Type B pancreatic cell (in vitro differentiated cells): Measurements from ENCODE around the gene PRKG1. TPM values are rescaled to one million over a fixed set of nuclear protein-coding genes. Genes with fewer than 3 reads are reported as not detected.
"Not testable (repeated sequence)": the region's sequence is repeated elsewhere in the genome, so short reads cannot be mapped to it uniquely, and the experiment has no call there.

ENCODE experiments used
- DNase-seq: peaks from one replicate; pipeline ENCODE4 v3.0.0; 2021; ENCODE audit warnings: mixed read lengths; ENCODE audit not compliant: unreplicated experiment; ENCODE audit errors: extremely low spot score
- H3K27ac Mint-ChIP-seq: 2 replicates; pipeline ENCODE4 v1.8.0; 2021; ENCODE audit warnings: mild to moderate bottlenecking, mixed read lengths
- H3K27me3 Mint-ChIP-seq: 2 replicates; pipeline ENCODE4 v1.8.0; 2021; ENCODE audit warnings: mixed read lengths
- H3K36me3 Mint-ChIP-seq: 2 replicates; pipeline ENCODE4 v1.8.0; 2021; ENCODE audit warnings: mixed read lengths
- H3K4me1 Mint-ChIP-seq: one replicate; pipeline ENCODE4 v1.8.0; 2021; ENCODE audit warnings: mixed read lengths; ENCODE audit not compliant: unreplicated experiment
- H3K4me3 Mint-ChIP-seq: 2 replicates; pipeline ENCODE4 v1.8.0; 2021; ENCODE audit warnings: mild to moderate bottlenecking, mixed read lengths
- H3K9me3 Mint-ChIP-seq: 2 replicates; pipeline ENCODE4 v1.8.0; 2021; ENCODE audit warnings: mixed read lengths
- total RNA-seq: library from RNA; stranded (reverse); gene quantifications from 2 replicates; pipeline ENCODE4 v1.2.1, GENCODE V29; 2021; ENCODE audit warnings: low replicate concordance
- TF ChIP-seq, protein P1 (sequence below): fragments of 200-600 bp; sonication (generic); conservative IDR thresholded peaks from 2 replicates; pipeline ENCODE4 v1.5.0; 2021; ENCODE audit warnings: antibody characterized with exemption, mild to moderate bottlenecking

Gene PRKG1
- total RNA-seq, 1 donor from 2014 or later, result 12.3 TPM

DNA sequence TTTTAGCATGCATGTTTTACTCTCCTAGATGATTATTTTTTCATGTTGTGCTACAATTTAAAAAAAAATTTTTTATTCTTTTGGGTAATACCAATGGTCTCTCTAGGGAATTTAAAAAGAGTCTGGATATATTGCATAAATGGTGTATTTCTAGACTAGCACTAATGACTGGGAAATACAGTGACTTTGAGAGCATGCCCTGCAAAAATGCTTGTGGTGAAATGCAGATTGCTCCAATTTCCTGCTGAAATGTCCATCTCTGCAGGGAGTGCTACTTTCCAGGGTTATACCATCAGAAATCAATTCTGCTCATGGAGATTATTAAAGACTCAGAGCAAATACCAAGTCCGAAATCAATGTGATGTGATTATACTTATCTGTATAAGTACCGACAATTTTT, 186.1 kb downstream of the PRKG1 start:
- Mint-ChIP-seq H3K36me3 (no peaks in the 10 kb centered on the region), H3K4me1 (peaks cover 14% of the 10 kb centered on the region), H3K27ac (no peak overlapping the region), H3K4me3 (no peak overlapping the region), H3K9me3 (no peaks in the 10 kb centered on the region), H3K27me3 (peaks cover 7% of the 10 kb centered on the region)
- no peak for DNase-seq
- TF ChIP-seq, protein P1, sequence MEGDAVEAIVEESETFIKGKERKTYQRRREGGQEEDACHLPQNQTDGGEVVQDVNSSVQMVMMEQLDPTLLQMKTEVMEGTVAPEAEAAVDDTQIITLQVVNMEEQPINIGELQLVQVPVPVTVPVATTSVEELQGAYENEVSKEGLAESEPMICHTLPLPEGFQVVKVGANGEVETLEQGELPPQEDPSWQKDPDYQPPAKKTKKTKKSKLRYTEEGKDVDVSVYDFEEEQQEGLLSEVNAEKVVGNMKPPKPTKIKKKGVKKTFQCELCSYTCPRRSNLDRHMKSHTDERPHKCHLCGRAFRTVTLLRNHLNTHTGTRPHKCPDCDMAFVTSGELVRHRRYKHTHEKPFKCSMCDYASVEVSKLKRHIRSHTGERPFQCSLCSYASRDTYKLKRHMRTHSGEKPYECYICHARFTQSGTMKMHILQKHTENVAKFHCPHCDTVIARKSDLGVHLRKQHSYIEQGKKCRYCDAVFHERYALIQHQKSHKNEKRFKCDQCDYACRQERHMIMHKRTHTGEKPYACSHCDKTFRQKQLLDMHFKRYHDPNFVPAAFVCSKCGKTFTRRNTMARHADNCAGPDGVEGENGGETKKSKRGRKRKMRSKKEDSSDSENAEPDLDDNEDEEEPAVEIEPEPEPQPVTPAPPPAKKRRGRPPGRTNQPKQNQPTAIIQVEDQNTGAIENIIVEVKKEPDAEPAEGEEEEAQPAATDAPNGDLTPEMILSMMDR, result no peak

DNA sequence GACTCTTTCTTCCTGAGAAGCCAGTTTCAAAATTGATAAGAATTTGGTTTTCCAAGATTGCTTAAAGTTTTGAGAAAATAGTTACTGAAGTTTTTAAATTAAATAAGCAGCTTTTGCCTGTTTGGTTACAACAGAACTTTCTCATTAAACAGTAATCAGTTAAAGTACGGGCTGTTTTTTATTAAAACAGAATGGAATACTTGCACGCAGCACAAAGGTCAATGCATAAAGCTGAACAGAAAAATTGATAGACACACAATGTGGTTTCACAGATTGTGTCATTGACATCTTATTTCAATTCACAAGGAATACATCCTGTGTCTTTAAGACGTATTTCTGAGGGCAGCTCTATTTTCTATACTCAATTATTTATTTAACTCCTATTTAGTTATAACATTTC, 192.2 kb downstream of the PRKG1 start:
- no peaks in the 10 kb centered on the region for H3K9me3 Mint-ChIP-seq
- peaks cover 4% of the 10 kb centered on the region for H3K4me1 Mint-ChIP-seq
- H3K36me3 Mint-ChIP-seq, result peaks cover 3% of the 10 kb centered on the region
- no peaks in the 10 kb centered on the region for H3K27me3 Mint-ChIP-seq
- H3K4me3 Mint-ChIP-seq, result no peak overlapping the region
- TF ChIP-seq, protein P1, result no peak
- no peak for DNase-seq
- no peak overlapping the region for H3K27ac Mint-ChIP-seq

DNA sequence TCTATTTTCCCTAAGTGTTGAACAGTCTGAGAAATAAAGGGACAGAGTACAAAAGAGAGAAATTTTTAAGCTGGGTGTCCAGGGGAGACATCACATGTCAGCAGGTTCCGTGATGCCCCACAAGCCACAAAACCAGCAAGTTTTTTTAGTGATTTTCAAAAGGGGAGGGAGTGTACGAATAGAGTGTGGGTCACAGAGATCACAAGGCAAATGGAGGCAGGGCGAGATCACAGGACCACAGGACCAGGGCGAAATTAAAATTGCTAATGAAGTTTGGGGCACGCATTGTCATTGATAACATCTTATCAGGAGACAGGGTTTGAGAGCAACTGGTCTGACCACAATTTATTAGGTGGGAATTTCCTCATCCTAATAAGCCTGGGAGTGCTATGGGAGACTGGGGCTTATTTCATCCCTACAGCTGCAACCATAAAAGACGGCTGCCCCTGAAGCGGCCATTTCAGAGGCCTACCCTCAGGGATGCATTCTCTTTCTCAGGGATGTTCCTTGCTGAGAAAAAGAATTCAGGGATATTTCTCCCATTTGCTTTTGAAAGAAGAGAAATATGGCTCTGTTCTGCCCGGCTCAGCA, 193.8 kb downstream of the PRKG1 start:
- not testable (repeated sequence) for H3K9me3 Mint-ChIP-seq, H3K36me3 Mint-ChIP-seq, H3K4me3 Mint-ChIP-seq, DNase-seq, H3K27me3 Mint-ChIP-seq, H3K27ac Mint-ChIP-seq, H3K4me1 Mint-ChIP-seq

DNA sequence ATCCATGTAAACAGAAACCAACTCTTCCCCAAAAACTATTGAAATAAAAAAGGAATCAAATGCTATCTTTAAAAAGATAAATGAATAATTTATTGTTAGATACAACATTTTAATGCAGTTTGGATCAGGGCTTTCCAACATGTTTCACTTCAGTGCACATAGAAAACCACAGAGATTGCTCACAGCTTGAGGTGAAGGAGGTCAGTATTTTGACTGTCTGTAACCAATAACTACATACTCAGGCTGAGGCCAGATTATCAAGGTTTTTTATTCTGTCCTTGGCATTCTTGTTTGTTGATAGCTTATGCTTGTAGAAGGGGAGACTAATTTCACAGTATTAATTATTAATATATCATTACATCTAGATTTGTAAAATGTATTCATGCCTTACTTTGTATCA, 195.5 kb downstream of the PRKG1 start:
- Mint-ChIP-seq H3K27me3 (no peaks in the 10 kb centered on the region), H3K27ac (no peak overlapping the region), H3K36me3 (peaks cover 3% of the 10 kb centered on the region), H3K4me3 (no peak overlapping the region), H3K4me1 (peaks cover 4% of the 10 kb centered on the region), H3K9me3 (no peaks in the 10 kb centered on the region)
- TF ChIP-seq, protein P1, result no peak
- no peak for DNase-seq

DNA sequence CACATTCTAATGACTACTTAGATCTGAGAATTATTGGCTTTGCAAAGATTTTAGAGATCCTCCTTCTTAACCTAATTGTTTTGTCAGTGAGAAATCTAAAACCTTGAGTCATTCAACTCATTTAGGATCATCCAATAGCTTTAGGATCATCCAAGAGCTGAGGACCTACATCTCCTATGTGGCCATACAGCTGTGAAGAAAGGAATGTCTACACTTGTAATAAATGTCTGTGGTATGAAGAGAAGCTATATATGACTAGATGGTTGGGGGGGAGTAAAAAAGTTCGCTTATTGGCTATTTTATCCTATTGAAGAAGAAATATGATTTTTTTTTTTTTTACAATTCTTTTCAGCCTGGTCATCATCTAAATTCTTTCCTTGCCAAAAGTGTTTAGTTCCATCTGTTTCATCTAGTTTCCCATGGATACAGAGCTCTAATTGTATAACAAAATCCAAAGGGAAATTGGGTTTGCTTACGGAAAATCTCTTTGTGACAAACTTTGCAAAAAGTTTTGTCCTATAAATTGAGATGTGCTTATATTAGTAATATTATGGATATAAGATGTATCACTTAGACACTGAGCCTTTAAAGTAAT, 196.7 kb downstream of the PRKG1 start:
- peaks cover 4% of the 10 kb centered on the region for H3K9me3 Mint-ChIP-seq
- TF ChIP-seq, protein P1, result no peak
- peaks cover 2% of the 10 kb centered on the region for H3K4me1 Mint-ChIP-seq
- H3K27ac Mint-ChIP-seq, result no peak overlapping the region
- peaks cover 3% of the 10 kb centered on the region for H3K36me3 Mint-ChIP-seq
- no peaks in the 10 kb centered on the region for H3K27me3 Mint-ChIP-seq
- H3K4me3 Mint-ChIP-seq, result no peak overlapping the region
- DNase-seq, result no peak

DNA sequence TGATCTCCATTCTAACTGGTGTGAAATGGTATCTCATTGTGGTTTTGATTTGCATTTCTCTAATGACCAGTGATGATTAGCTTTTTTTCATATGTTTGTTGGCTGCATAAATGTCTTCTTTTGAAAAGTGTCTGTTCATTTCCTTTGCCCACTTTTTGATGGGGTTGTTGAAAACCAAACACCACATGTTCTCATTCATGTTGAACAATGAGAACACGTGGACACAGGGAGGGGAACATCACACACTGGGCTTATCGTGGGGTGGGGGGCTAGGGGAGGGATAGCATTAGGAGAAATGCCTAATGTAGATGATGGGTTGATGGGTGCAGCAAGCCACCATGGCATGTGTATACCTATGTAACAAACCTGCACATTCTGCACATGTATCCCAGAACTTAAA, 197.8 kb downstream of the PRKG1 start:
- H3K4me3 Mint-ChIP-seq, H3K27me3 Mint-ChIP-seq, H3K27ac Mint-ChIP-seq, H3K4me1 Mint-ChIP-seq, H3K36me3 Mint-ChIP-seq, DNase-seq, H3K9me3 Mint-ChIP-seq: not testable (repeated sequence)
